ENCODE measurements around the gene ATP11A.

DNA sequence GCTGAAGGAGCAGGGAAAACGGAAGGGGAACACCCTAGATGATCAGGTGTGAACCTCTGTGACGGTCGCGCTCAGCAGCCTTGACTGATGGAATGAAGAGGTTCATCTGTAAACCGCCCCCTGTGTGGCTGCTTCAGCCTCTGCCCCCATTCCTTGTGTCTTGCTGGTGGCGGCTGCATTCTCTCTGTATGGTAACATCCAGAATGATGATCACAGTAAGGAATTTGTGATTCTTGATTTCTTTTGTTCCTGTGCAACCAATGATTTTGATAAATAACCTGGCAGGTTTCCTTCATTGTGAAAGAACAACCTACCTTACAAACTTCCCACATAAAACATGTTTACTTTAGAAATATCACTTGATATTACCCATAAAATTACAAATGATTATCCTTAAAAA lies 160.4 kb downstream of the ATP11A start:
- TF ChIP-seq, protein P1, sequence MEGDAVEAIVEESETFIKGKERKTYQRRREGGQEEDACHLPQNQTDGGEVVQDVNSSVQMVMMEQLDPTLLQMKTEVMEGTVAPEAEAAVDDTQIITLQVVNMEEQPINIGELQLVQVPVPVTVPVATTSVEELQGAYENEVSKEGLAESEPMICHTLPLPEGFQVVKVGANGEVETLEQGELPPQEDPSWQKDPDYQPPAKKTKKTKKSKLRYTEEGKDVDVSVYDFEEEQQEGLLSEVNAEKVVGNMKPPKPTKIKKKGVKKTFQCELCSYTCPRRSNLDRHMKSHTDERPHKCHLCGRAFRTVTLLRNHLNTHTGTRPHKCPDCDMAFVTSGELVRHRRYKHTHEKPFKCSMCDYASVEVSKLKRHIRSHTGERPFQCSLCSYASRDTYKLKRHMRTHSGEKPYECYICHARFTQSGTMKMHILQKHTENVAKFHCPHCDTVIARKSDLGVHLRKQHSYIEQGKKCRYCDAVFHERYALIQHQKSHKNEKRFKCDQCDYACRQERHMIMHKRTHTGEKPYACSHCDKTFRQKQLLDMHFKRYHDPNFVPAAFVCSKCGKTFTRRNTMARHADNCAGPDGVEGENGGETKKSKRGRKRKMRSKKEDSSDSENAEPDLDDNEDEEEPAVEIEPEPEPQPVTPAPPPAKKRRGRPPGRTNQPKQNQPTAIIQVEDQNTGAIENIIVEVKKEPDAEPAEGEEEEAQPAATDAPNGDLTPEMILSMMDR (IDR thresholded peaks at IDR 0.05), result no peak
- TF ChIP-seq POLR2A (IDR thresholded peaks at IDR 0.05), result no peak
- no peak for TF ChIP-seq POLR2AphosphoS5 (IDR thresholded peaks at IDR 0.05)
